MCF 10A (cell line): Measurements from ENCODE around the gene MTARC2. TPM values are rescaled to one million over a fixed set of nuclear protein-coding genes. Genes with fewer than 3 reads are reported as not detected.

Experiments used
- BruUV-seq: library from RNA; stranded (reverse); fragments of 400-500 nt; replicated peaks from 2 replicates; lab custom pipeline; 2021; lab: Mats Ljungman, UMichigan
- CTCF ChIA-PET: fragments of 300-600 bp; sonication (Branson Sonifier 250); formaldehyde crosslinking; extraction: SDS; loops from one replicate; lab custom pipeline; 2021; ENCODE audit warnings: antibody characterized with exemption, inconsistent platforms; lab: Yijun Ruan, JAX
- POLR2A ChIA-PET: fragments of 300-600, 350-650 bp; sonication (Branson Sonifier 250); formaldehyde crosslinking; extraction: SDS; loops from one replicate; lab custom pipeline; 2020; ENCODE audit warnings: antibody characterized with exemption, inconsistent platforms; lab: Yijun Ruan, JAX
- DNase-seq: peaks from one replicate; pipeline ENCODE4 v3.0.0-alpha.2; 2018; ENCODE audit not compliant: unreplicated experiment
- H3K27ac Mint-ChIP-seq: one replicate; pipeline ENCODE4 v1.8.0; 2022; ENCODE audit warnings: mild to moderate bottlenecking, low read depth, mixed read lengths; ENCODE audit not compliant: unreplicated experiment
- H3K27me3 Mint-ChIP-seq: one replicate; pipeline ENCODE4 v1.8.0; 2022; ENCODE audit warnings: mixed read lengths; ENCODE audit not compliant: insufficient read depth, unreplicated experiment
- H3K36me3 Mint-ChIP-seq: one replicate; pipeline ENCODE4 v1.8.0; 2022; ENCODE audit warnings: mild to moderate bottlenecking, moderate library complexity, mixed read lengths; ENCODE audit not compliant: insufficient read depth, unreplicated experiment
- H3K4me1 Mint-ChIP-seq: one replicate; pipeline ENCODE4 v1.8.0; 2022; ENCODE audit warnings: mixed read lengths; ENCODE audit not compliant: insufficient read depth, unreplicated experiment
- H3K4me3 Mint-ChIP-seq: one replicate; pipeline ENCODE4 v1.8.0; 2022; ENCODE audit warnings: mild to moderate bottlenecking, moderate library complexity, mixed read lengths; ENCODE audit not compliant: unreplicated experiment
- H3K9me3 Mint-ChIP-seq: one replicate; pipeline ENCODE4 v1.8.0; 2022; ENCODE audit warnings: mixed read lengths; ENCODE audit not compliant: unreplicated experiment
- intact Hi-C: fragments of 100-400 bp; cut with micrococcal nuclease; formaldehyde crosslinking; loops from 2 replicates; pipeline ENCODE4 v1.14.1; 2022
- total RNA-seq: library from RNA; stranded (reverse); gene quantifications from 2 replicates; pipeline ENCODE4 v1.2.3, GENCODE V29; 2022
- TF ChIP-seq, protein P1 (sequence below): fragments of 200-600 bp; IDR thresholded peaks from one replicate; pipeline ENCODE4 v1.8.0; 2022; ENCODE audit warnings: antibody characterized with exemption, mild to moderate bottlenecking; ENCODE audit not compliant: unreplicated experiment

Gene MTARC2
- total RNA-seq, 1 experiment from 2014 or later, result 5.2 TPM

DNA sequence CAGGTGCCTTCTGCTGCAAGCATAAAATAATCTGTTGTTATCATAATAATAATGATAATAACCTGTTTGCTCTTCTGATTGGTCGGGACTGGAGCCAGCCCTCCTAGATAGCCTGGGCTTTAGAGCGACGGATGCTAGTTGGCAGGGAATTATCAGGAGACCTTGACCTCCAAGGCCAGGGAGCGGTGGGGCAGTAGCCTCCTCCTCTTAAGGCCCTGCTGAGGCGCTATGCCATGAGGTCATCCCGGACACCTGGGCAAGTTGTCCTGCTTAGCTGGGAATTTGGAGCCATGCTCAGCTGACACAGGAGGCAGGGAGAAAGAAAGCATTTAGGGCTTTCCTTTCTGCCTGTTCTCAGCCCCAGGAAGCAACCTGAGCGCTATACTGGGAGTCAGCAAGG is 42.3 kb upstream of the MTARC2 start:
- Mint-ChIP-seq H3K9me3 (no peaks in the 10 kb centered on the region), H3K27me3 (no peaks in the 10 kb centered on the region), H3K4me1 (no peaks in the 10 kb centered on the region), H3K36me3 (peaks cover 6% of the 10 kb centered on the region), H3K4me3 (no peak overlapping the region), H3K27ac (no peak overlapping the region)
- DNase-seq, result no peak
- ChIA-PET CTCF (interaction anchor here (2.3 kb wide), 1 partner anchor 425 kb away, joined by 8 read pairs; no protein-coding TSS in a partner anchor), POLR2A (no interaction called here)
- no TSS peak for BruUV-seq
- intact Hi-C loops, result no loop called here
- TF ChIP-seq, protein P1, sequence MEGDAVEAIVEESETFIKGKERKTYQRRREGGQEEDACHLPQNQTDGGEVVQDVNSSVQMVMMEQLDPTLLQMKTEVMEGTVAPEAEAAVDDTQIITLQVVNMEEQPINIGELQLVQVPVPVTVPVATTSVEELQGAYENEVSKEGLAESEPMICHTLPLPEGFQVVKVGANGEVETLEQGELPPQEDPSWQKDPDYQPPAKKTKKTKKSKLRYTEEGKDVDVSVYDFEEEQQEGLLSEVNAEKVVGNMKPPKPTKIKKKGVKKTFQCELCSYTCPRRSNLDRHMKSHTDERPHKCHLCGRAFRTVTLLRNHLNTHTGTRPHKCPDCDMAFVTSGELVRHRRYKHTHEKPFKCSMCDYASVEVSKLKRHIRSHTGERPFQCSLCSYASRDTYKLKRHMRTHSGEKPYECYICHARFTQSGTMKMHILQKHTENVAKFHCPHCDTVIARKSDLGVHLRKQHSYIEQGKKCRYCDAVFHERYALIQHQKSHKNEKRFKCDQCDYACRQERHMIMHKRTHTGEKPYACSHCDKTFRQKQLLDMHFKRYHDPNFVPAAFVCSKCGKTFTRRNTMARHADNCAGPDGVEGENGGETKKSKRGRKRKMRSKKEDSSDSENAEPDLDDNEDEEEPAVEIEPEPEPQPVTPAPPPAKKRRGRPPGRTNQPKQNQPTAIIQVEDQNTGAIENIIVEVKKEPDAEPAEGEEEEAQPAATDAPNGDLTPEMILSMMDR, result no peak

DNA sequence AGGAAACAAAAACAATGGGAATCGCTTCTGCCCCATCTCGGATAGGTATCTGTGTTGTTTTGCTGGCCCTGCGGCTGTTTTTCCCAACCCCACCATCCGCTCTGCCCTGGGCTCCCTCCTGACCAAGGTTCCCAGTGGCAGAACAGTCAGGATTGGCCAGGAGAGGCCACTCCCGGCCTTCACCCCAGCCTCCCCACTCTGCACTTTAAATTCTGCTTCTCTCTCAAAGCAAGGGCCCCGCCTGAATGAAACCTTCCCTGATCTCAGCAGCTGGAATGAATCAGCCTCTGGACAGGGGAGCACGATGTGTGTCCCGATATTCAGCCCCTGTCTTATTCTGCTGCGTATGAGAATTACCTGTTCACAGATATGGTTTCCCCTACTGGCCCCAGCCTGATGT is 41.6 kb upstream of the MTARC2 start:
- no peak for DNase-seq
- Mint-ChIP-seq H3K9me3 (no peaks in the 10 kb centered on the region), H3K4me3 (no peak overlapping the region), H3K27me3 (no peaks in the 10 kb centered on the region), H3K27ac (no peak overlapping the region), H3K36me3 (peaks cover 6% of the 10 kb centered on the region), H3K4me1 (no peaks in the 10 kb centered on the region)
- intact Hi-C loops, result no loop called here
- POLR2A ChIA-PET, result no interaction called here
- CTCF ChIA-PET, result interaction anchor here (2.3 to 3.1 kb wide), 2 partner anchors 27 to 425 kb away, joined by 8 to 15 read pairs; no protein-coding TSS in a partner anchor
- TF ChIP-seq, protein P1, result no peak
- BruUV-seq, result no TSS peak

DNA sequence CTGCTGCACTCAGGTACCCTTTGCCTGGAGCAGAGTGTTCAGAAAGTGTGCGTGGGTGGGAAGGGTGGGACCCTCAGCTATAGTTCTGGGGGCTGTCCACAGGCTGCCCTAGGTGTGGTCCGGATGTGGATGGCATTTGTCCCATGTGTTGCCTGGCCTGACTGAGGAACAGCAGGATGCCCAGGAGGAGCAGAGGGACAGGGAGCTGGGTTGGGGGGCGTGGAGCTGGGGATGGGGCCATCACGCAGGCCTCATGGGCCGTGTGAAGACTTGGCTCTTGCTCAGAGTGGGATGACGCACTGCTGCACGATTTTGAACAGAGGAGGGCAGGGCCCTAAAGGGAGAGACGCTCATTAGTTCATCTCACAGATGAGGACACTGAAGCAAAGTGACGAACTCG is 41.0 kb upstream of the MTARC2 start:
- Mint-ChIP-seq H3K4me3 (no peak overlapping the region), H3K9me3 (no peaks in the 10 kb centered on the region), H3K4me1 (no peaks in the 10 kb centered on the region), H3K36me3 (peaks cover 6% of the 10 kb centered on the region), H3K27ac (no peak overlapping the region), H3K27me3 (no peaks in the 10 kb centered on the region)
- CTCF ChIA-PET, result interaction anchor here (2.3 to 3.1 kb wide), 2 partner anchors 27 to 426 kb away, joined by 8 to 15 read pairs; no protein-coding TSS in a partner anchor
- intact Hi-C loops, result no loop called here
- no peak for DNase-seq
- POLR2A ChIA-PET, result no interaction called here
- BruUV-seq, result no TSS peak
- TF ChIP-seq, protein P1, result no peak

DNA sequence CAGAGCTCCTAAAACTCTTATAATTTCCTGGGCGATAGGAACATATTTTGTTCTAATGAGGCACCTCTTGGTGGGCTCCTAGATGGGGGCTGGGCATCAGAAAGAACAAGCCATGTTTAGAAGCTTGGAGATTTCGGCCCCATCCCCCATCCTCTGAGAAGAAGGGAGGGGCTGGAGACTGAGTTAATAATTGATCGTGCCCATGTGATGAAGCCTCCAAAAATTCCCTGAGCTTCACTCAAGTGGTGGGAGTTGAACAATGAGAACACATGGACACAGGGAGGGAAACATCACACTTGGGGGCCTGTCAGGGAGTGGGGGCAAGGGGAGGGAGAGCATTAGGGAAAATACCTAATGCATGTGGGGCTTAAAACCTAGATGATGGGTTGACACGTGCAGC is 39.9 kb upstream of the MTARC2 start:
- no peaks in the 10 kb centered on the region for H3K9me3 Mint-ChIP-seq
- intact Hi-C loops, result no loop called here
- no peaks in the 10 kb centered on the region for H3K27me3 Mint-ChIP-seq
- DNase-seq, result no peak
- H3K4me3 Mint-ChIP-seq, result no peak overlapping the region
- CTCF ChIA-PET, result interaction anchor here (0.6 to 3.1 kb wide), 3 partner anchors 26 to 1586 kb away, joined by 3 to 15 read pairs (median 6); no protein-coding TSS in a partner anchor
- no peaks in the 10 kb centered on the region for H3K4me1 Mint-ChIP-seq
- TF ChIP-seq, protein P1, result no peak
- peaks cover 6% of the 10 kb centered on the region for H3K36me3 Mint-ChIP-seq
- no TSS peak for BruUV-seq
- no peak overlapping the region for H3K27ac Mint-ChIP-seq
- POLR2A ChIA-PET, result interaction anchor here (0.7 kb wide), 1 partner anchor 9 kb away, joined by 3 read pairs; no protein-coding TSS in a partner anchor
